Measurements from ENCODE around the gene ELL2. TPM values are rescaled to one million over a fixed set of nuclear protein-coding genes. Genes with fewer than 3 reads are reported as not detected.

The ELL2 gene
- polyA plus RNA-seq, 1 donor from 2014 or later: 1.4 TPM

- no peaks in the 10 kb centered on the region for H3F3A ChIP-seq (ENCODE audit: insufficient read depth, low read length, poor library complexity, severe bottlenecking)
- H3K4me3 ChIP-seq (ENCODE audit: low read length): no peak overlapping the region
- no peaks in the 10 kb centered on the region for H3K36me3 ChIP-seq (ENCODE audit: insufficient read depth, low read length)
- H3K79me2 ChIP-seq (replicated peaks; ENCODE audit: insufficient read depth, low read length): no peaks in the 10 kb centered on the region
- no peak overlapping the region for H3K9ac ChIP-seq (ENCODE audit: low read length)
- H3K9me2 ChIP-seq (ENCODE audit: insufficient read depth, low read length): no peaks in the 10 kb centered on the region
- TF ChIP-seq EZH2 (IDR thresholded peaks at IDR 0.05; ENCODE audit: borderline replicate concordance, insufficient read depth, low read length, poor library complexity, severe bottlenecking) (no peak), EP300 (conservative IDR thresholded peaks at IDR 0.05; ENCODE audit: poor library complexity, severe bottlenecking) (no peak), RAD21 (conservative IDR thresholded peaks at IDR 0.05) (no peak), TAF1 (IDR thresholded peaks at IDR 0.05; ENCODE audit: low read depth) (no peak), SMC3 (conservative IDR thresholded peaks at IDR 0.05; ENCODE audit: poor library complexity) (no peak)
- TF ChIP-seq, protein P1, sequence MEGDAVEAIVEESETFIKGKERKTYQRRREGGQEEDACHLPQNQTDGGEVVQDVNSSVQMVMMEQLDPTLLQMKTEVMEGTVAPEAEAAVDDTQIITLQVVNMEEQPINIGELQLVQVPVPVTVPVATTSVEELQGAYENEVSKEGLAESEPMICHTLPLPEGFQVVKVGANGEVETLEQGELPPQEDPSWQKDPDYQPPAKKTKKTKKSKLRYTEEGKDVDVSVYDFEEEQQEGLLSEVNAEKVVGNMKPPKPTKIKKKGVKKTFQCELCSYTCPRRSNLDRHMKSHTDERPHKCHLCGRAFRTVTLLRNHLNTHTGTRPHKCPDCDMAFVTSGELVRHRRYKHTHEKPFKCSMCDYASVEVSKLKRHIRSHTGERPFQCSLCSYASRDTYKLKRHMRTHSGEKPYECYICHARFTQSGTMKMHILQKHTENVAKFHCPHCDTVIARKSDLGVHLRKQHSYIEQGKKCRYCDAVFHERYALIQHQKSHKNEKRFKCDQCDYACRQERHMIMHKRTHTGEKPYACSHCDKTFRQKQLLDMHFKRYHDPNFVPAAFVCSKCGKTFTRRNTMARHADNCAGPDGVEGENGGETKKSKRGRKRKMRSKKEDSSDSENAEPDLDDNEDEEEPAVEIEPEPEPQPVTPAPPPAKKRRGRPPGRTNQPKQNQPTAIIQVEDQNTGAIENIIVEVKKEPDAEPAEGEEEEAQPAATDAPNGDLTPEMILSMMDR (IDR thresholded peaks at IDR 0.05; ENCODE audit: poor library complexity, severe bottlenecking): no peak
- H3K27me3 ChIP-seq (ENCODE audit: insufficient read depth, low read depth, low read length): no peaks in the 10 kb centered on the region
- no peaks in the 10 kb centered on the region for H4K20me1 ChIP-seq (ENCODE audit: insufficient read depth)
- H3K27ac ChIP-seq (ENCODE audit: low read length): no peak overlapping the region
- no peak overlapping the region for H3K4me2 ChIP-seq (ENCODE audit: low read length)
- no peak overlapping the region for H2AFZ ChIP-seq (ENCODE audit: low read depth, low read length)
- no peaks in the 10 kb centered on the region for H3K9me3 ChIP-seq (ENCODE audit: low read length)
Observed at GRCh38 chr5:95932941-95933340, 28.7 kb downstream of the ELL2 start.

GRCh38 chr5:95931079-95931833 is 30.4 kb downstream of the ELL2 start:
- no peak overlapping the region for H3K4me3 ChIP-seq (ENCODE audit: low read length)
- no peaks in the 10 kb centered on the region for H4K20me1 ChIP-seq (ENCODE audit: insufficient read depth)
- H3K79me2 ChIP-seq (replicated peaks; ENCODE audit: insufficient read depth, low read length): no peaks in the 10 kb centered on the region
- H3K27me3 ChIP-seq (ENCODE audit: insufficient read depth, low read depth, low read length): no peaks in the 10 kb centered on the region
- no peak overlapping the region for H3K4me2 ChIP-seq (ENCODE audit: low read length)
- no peak for TF ChIP-seq MXI1 (conservative IDR thresholded peaks at IDR 0.05; ENCODE audit: poor library complexity, severe bottlenecking)
- TF ChIP-seq, protein P1 (IDR thresholded peaks at IDR 0.05; ENCODE audit: poor library complexity, severe bottlenecking): no peak
- TF ChIP-seq POLR2AphosphoS5 (IDR thresholded peaks at IDR 0.05): no peak
- TF ChIP-seq SMC3 (conservative IDR thresholded peaks at IDR 0.05; ENCODE audit: poor library complexity): no peak
- no peak for TF ChIP-seq EP300 (conservative IDR thresholded peaks at IDR 0.05; ENCODE audit: poor library complexity, severe bottlenecking)
- TF ChIP-seq RAD21 (conservative IDR thresholded peaks at IDR 0.05): no peak
- TF ChIP-seq, protein P2, sequence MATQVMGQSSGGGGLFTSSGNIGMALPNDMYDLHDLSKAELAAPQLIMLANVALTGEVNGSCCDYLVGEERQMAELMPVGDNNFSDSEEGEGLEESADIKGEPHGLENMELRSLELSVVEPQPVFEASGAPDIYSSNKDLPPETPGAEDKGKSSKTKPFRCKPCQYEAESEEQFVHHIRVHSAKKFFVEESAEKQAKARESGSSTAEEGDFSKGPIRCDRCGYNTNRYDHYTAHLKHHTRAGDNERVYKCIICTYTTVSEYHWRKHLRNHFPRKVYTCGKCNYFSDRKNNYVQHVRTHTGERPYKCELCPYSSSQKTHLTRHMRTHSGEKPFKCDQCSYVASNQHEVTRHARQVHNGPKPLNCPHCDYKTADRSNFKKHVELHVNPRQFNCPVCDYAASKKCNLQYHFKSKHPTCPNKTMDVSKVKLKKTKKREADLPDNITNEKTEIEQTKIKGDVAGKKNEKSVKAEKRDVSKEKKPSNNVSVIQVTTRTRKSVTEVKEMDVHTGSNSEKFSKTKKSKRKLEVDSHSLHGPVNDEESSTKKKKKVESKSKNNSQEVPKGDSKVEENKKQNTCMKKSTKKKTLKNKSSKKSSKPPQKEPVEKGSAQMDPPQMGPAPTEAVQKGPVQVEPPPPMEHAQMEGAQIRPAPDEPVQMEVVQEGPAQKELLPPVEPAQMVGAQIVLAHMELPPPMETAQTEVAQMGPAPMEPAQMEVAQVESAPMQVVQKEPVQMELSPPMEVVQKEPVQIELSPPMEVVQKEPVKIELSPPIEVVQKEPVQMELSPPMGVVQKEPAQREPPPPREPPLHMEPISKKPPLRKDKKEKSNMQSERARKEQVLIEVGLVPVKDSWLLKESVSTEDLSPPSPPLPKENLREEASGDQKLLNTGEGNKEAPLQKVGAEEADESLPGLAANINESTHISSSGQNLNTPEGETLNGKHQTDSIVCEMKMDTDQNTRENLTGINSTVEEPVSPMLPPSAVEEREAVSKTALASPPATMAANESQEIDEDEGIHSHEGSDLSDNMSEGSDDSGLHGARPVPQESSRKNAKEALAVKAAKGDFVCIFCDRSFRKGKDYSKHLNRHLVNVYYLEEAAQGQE (IDR thresholded peaks at IDR 0.05; ENCODE audit: borderline replicate concordance): no peak
- TF ChIP-seq TAF1 (IDR thresholded peaks at IDR 0.05; ENCODE audit: low read depth): no peak
- TF ChIP-seq EZH2 (IDR thresholded peaks at IDR 0.05; ENCODE audit: borderline replicate concordance, insufficient read depth, low read length, poor library complexity, severe bottlenecking): no peak
- H3K9ac ChIP-seq (ENCODE audit: low read length): no peak overlapping the region
- no peaks in the 10 kb centered on the region for H3F3A ChIP-seq (ENCODE audit: insufficient read depth, low read length, poor library complexity, severe bottlenecking)
- no peaks in the 10 kb centered on the region for H3K9me2 ChIP-seq (ENCODE audit: insufficient read depth, low read length)
- H3K36me3 ChIP-seq (ENCODE audit: insufficient read depth, low read length): no peaks in the 10 kb centered on the region
- no peak overlapping the region for H3K27ac ChIP-seq (ENCODE audit: low read length)
- no peaks in the 10 kb centered on the region for H3K9me3 ChIP-seq (ENCODE audit: low read length)
- H2AFZ ChIP-seq (ENCODE audit: low read depth, low read length): no peak overlapping the region

All from neural cell (in vitro differentiated cells).